H1 (cell line): Measurements from ENCODE around the gene ELP6. TPM values are rescaled to one million over a fixed set of nuclear protein-coding genes. Genes with fewer than 3 reads are reported as not detected.

ENCODE experiments used
- CTCF ChIP-seq, 3 experiments: IDR thresholded peaks; 1 replicate in 2 of 3; 2 replicates in 1 of 3; pipeline versions ENCODE4 v1.5.1 to v1.6.1; 2011; ENCODE audit warnings: low read length in 3 of 3, mild to moderate bottlenecking in 3 of 3, inconsistent platforms in 2 of 3, low read depth in 1 of 3, moderate library complexity in 1 of 3; ENCODE audit not compliant: insufficient read depth in 1 of 3; ENCODE audit errors: control extremely low read depth in 1 of 3
- polyA plus RNA-seq, 7 experiments: library from polyadenylated mRNA; depleted of rRNA in 3 of 7; stranded (reverse) in 5 of 7; unstranded in 2 of 7; fragments of >200 nt in 5 of 7; fragments of 200-250 nt in 2 of 7; gene quantifications; 1 replicate in 5 of 7; 2 replicates in 1 of 7; 4 replicates in 1 of 7; pipeline versions ENCODE4 v1.2.1 to v1.2.3, GENCODE V29; 2011 to 2013; ENCODE audit warnings: missing spikeins in 2 of 7, mixed read lengths in 2 of 7
- total RNA-seq: library from RNA; stranded (reverse); fragmentation: NEBNext Ultra II Directional; extraction: Animal tissue kit (Norgen Biotek cat#: 25700); gene quantifications from 2 replicates; pipeline ENCODE4 v1.2.1, GENCODE V29; 2021

ELP6 gene
- total and polyA plus RNA-seq, 2 of the 8 experiments (the other 6 are each of a cell fraction or from before 2014, with no cell fraction given): 51.1 to 78.7 TPM

GRCh38 chr3:47533481-47533880 is 20.0 kb upstream of the ELP6 start (continued):
- no peak for TF ChIP-seq CTCF (IDR thresholded peaks at IDR 0.05; ENCODE audit: control extremely low read depth in 1 of 3, insufficient read depth in 1 of 3, low read depth in 1 of 3, low read length in 3 of 3)
